Measurements from ENCODE around the gene SBF2. TPM values are rescaled to one million over a fixed set of nuclear protein-coding genes. Genes with fewer than 3 reads are reported as not detected.
"Not testable (repeated sequence)": the region's sequence is repeated elsewhere in the genome, so short reads cannot be mapped to it uniquely, and the experiment has no call there.

SBF2 gene
- total and polyA plus RNA-seq, 4 donors: 50.3 to 74.2 (median 61.3) TPM

DNA sequence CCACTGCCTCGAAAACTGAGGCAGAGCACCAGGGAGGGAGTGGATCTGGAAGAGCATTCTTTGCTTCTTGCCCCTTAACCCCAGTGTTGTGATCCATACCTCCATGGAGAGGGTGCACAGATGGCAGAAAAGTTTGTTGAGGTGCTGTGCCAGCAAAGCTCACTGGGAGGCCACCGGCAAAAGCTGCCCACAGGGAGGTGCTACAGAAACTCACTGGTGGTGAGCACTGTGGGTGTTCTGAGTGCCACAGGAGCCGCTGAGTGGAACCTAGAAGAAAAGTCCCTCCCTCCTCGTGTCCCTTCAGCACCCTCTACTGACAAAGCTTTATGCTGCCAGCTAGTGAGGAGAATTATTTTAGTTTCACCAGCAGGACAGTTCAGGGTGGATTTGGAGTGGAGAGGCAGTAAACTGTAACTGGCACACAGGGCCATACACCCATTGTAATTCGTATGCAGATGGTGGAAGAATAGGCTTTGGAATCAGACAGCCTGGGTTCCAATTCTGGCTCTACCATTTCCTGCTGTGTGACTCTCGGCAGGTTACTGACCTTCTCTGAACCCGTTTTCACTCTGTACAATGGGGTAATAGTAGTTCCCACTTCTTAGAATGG lies 545.6 kb downstream of the SBF2 start:
- H3K27ac ChIP-seq (ENCODE audit: low read depth, low read length): peak overlapping the region; percentile 33
- peak in 3 of 6 donors; percentile 26 to 72 (median 58) for DNase-seq (ENCODE audit: low read depth in 4 of 6, low spot score in 6 of 6)
- H3K4me1 ChIP-seq (ENCODE audit: control insufficient read depth, insufficient read depth, low read length): peaks cover 9% of the 10 kb centered on the region
- WGBS (ENCODE audit: insufficient coverage): 52% methylated on average over 3 of the region's 7 CpGs
- peaks cover 3% of the 10 kb centered on the region for H3K36me3 ChIP-seq (ENCODE audit: control insufficient read depth, insufficient read depth, low read length)
- H3K9me3 ChIP-seq (ENCODE audit: control insufficient read depth, insufficient read depth, low read length): no peaks in the 10 kb centered on the region
- no peak overlapping the region for H3K4me3 ChIP-seq (ENCODE audit: low read depth, low read length)
- no peaks in the 10 kb centered on the region for H3K27me3 ChIP-seq (ENCODE audit: control insufficient read depth, insufficient read depth, low read length)

DNA sequence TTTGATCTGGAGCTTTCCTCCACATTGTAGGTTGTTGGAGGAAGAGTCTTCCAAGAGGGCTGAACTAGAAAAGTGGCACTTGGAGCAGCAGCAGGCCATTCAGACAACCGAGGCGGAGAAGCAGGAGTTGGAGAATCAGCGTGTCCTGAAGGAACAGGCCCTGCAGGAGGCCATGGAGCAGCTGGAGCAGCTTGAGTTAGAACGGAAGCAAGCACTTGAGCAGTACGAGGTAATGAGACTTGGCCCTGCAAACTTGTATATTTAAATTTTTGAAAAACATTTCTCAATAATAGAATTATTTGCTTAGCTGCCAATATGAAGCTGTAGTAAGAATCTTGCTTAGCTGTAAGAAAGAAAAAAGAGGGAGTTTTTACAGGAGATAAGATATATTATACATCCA lies 546.2 kb downstream of the SBF2 start:
- Histone ChIP-seq H3K4me1 (ENCODE audit: control insufficient read depth, insufficient read depth, low read length) (peaks cover 9% of the 10 kb centered on the region), H3K36me3 (ENCODE audit: control insufficient read depth, insufficient read depth, low read length) (peaks cover 3% of the 10 kb centered on the region), H3K27ac (ENCODE audit: low read depth, low read length) (no peak overlapping the region), H3K27me3 (ENCODE audit: control insufficient read depth, insufficient read depth, low read length) (no peaks in the 10 kb centered on the region), H3K4me3 (ENCODE audit: low read depth, low read length) (no peak overlapping the region), H3K9me3 (ENCODE audit: control insufficient read depth, insufficient read depth, low read length) (no peaks in the 10 kb centered on the region)
- 51% methylated on average over 3 of the region's 5 CpGs for WGBS (ENCODE audit: insufficient coverage)
- no peak for DNase-seq (ENCODE audit: low read depth in 4 of 6, low spot score in 6 of 6)

DNA sequence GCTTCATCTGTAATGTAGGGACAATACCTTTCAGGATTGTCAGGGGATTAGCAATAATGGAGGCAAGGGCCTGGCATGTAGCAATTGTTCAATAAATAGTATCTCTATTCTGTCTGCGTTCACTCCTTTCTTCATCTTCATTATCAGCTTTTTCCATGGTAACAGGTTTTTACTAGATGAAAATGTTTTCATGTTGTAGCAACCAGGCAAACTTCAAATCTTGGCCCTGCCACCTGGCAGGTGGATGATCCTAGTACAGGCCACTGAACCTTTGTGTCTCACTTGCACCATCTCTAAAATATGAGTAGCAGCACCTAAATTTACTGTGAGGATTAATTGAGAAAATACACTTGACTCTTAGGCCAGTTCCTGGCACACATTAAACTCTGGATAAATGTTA lies 546.8 kb downstream of the SBF2 start:
- H3K27ac ChIP-seq (ENCODE audit: low read depth, low read length): no peak overlapping the region
- H3K36me3 ChIP-seq (ENCODE audit: control insufficient read depth, insufficient read depth, low read length): peaks cover 6% of the 10 kb centered on the region
- no peak overlapping the region for H3K4me3 ChIP-seq (ENCODE audit: low read depth, low read length)
- no peak for DNase-seq (ENCODE audit: low read depth in 4 of 6, low spot score in 6 of 6)
- H3K9me3 ChIP-seq (ENCODE audit: control insufficient read depth, insufficient read depth, low read length): no peaks in the 10 kb centered on the region
- no peaks in the 10 kb centered on the region for H3K27me3 ChIP-seq (ENCODE audit: control insufficient read depth, insufficient read depth, low read length)
- WGBS (ENCODE audit: insufficient coverage): no CpG with 5 or more reads among the region's 1 CpG
- peaks cover 9% of the 10 kb centered on the region for H3K4me1 ChIP-seq (ENCODE audit: control insufficient read depth, insufficient read depth, low read length)

DNA sequence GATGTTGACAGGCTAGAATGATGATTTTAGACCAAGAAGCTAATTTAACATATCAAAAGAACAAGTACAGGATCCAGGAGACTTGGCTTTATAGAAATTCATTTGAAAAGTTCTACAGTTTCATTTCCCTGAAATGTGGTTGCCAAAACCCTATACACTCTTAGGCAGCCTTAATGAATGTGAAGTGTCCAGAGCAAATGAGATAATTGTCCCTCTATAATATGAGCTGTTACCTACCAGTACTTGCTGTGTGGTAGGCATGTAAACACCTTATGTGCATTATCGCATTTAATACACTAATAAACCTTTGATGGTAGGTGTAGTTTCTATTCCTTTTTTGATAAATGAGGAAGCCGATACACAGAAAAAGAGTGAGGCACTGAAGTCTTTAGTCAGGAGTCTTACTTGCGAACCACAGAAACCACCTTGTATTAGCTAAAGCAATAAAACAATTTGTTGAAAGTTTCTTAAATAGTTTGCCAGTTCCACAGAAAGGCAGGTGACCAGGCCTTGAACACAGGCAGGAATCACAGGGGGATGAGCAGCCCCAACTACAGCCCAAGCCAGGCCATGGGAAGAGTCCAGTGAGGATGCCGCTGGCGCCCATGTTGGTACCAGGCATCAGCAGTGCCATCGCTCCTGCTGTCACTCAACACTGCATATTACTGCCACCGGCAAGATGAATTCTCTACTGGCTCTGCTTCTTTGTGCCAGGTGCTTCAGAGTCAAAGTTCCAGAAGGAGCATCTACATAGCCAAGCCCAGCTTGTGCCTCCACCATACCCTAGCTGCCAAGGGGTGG lies 548.4 kb downstream of the SBF2 start:
- DNase-seq (ENCODE audit: low read depth in 4 of 6, low spot score in 6 of 6): no peak
- H3K27ac ChIP-seq (ENCODE audit: low read depth, low read length): no peak overlapping the region
- no peaks in the 10 kb centered on the region for H3K27me3 ChIP-seq (ENCODE audit: control insufficient read depth, insufficient read depth, low read length)
- 86% methylated on average over 4 of the region's 7 CpGs for WGBS (ENCODE audit: insufficient coverage)
- peaks cover 9% of the 10 kb centered on the region for H3K4me1 ChIP-seq (ENCODE audit: control insufficient read depth, insufficient read depth, low read length)
- H3K36me3 ChIP-seq (ENCODE audit: control insufficient read depth, insufficient read depth, low read length): peaks cover 9% of the 10 kb centered on the region
- no peak overlapping the region for H3K4me3 ChIP-seq (ENCODE audit: low read depth, low read length)
- no peaks in the 10 kb centered on the region for H3K9me3 ChIP-seq (ENCODE audit: control insufficient read depth, insufficient read depth, low read length)

DNA sequence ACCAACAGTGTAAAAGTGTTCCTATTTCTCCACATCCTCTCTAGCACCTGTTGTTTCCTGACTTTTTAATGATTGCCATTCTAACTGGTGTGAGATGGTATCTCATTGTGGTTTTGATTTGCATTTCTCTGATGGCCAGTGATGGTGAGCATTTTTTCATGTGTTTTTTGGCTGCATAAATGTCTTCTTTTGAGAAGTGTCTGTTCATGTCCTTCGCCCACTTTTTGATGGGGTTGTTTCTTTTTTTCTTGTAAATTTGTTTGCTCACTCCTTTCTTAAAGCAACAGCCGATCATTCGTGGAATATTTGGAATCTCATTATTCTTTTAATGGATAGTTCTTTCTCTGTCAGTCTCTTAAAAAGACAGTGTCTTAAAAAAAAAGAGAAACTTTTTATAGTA lies 550.5 kb downstream of the SBF2 start:
- not testable (repeated sequence) for DNase-seq (ENCODE audit: low read depth in 4 of 6, low spot score in 6 of 6); H3K9me3 ChIP-seq (ENCODE audit: control insufficient read depth, insufficient read depth, low read length); H3K4me3 ChIP-seq (ENCODE audit: low read depth, low read length); H3K27ac ChIP-seq (ENCODE audit: low read depth, low read length); H3K27me3 ChIP-seq (ENCODE audit: control insufficient read depth, insufficient read depth, low read length)
- Histone ChIP-seq H3K36me3 (ENCODE audit: control insufficient read depth, insufficient read depth, low read length) (peaks cover 15% of the 10 kb centered on the region), H3K4me1 (ENCODE audit: control insufficient read depth, insufficient read depth, low read length) (peaks cover 11% of the 10 kb centered on the region)
- WGBS (ENCODE audit: insufficient coverage): no CpG with 5 or more reads among the region's 3 CpGs

DNA sequence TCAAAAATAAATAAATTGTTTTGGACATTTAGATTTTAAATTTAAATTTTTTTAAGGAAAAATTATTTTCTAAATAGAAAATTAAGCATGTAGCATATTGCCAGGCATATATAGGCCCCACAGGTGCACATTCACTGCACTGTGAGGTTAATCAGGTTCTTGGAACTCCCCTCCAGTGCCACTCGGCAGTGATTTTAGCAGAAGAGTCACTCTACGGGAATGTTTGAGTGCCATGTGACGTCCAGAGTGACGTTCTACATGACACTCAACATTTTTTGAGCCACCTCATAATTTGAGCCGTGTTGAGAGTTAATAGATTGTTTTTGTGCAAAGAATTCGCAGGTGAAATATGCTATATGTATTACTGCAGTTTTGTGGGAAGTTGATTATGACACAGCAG lies 552.8 kb downstream of the SBF2 start:
- Histone ChIP-seq H3K4me3 (ENCODE audit: low read depth, low read length) (no peak overlapping the region), H3K27ac (ENCODE audit: low read depth, low read length) (no peak overlapping the region), H3K4me1 (ENCODE audit: control insufficient read depth, insufficient read depth, low read length) (peaks cover 9% of the 10 kb centered on the region), H3K9me3 (ENCODE audit: control insufficient read depth, insufficient read depth, low read length) (peaks cover under 1% of the 10 kb centered on the region), H3K36me3 (ENCODE audit: control insufficient read depth, insufficient read depth, low read length) (peaks cover 21% of the 10 kb centered on the region), H3K27me3 (ENCODE audit: control insufficient read depth, insufficient read depth, low read length) (no peaks in the 10 kb centered on the region)
- 100% methylated on average over 1 of the region's 6 CpGs for WGBS (ENCODE audit: insufficient coverage)
- DNase-seq (ENCODE audit: low read depth in 4 of 6, low spot score in 6 of 6): no peak

DNA sequence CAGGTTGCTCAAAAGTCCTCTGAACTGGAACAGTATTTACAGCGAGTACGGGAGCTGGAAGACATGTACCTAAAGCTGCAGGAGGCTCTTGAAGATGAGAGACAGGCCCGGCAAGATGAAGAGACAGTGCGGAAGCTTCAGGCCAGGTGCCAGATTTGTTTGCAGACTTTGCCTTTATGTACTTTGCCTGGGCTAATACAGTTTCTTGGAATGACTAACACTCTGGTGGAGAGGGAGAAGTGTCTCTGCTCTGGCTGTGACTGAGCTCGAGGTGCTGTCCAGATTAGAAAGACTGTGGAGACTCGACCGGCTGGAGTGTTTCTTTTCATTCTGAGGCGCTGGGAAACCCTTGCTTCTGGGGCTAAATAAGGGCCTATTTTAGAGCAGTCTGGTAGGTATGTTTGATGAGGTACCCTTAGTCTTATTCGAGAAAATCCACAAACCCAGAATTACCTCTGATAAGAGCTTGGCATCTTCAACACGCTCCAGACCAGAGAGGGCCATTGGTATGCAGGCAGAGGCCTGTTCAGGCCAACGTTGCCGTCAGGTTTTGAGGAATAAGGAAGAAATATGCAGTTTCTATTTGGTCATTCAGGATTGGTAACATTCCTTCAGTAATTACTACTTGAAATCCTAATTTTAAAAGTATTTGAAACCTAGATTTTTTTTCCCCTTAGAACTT lies 553.7 kb downstream of the SBF2 start:
- Histone ChIP-seq H3K36me3 (ENCODE audit: control insufficient read depth, insufficient read depth, low read length) (peaks cover 21% of the 10 kb centered on the region), H3K27ac (ENCODE audit: low read depth, low read length) (peak overlapping the region; percentile 17), H3K4me3 (ENCODE audit: low read depth, low read length) (no peak overlapping the region), H3K27me3 (ENCODE audit: control insufficient read depth, insufficient read depth, low read length) (no peaks in the 10 kb centered on the region), H3K9me3 (ENCODE audit: control insufficient read depth, insufficient read depth, low read length) (peaks cover 2% of the 10 kb centered on the region), H3K4me1 (ENCODE audit: control insufficient read depth, insufficient read depth, low read length) (peaks cover 4% of the 10 kb centered on the region)
- DNase-seq (ENCODE audit: low read depth in 4 of 6, low spot score in 6 of 6): no peak
- 91% methylated on average over 8 of the region's 12 CpGs for WGBS (ENCODE audit: insufficient coverage)

DNA sequence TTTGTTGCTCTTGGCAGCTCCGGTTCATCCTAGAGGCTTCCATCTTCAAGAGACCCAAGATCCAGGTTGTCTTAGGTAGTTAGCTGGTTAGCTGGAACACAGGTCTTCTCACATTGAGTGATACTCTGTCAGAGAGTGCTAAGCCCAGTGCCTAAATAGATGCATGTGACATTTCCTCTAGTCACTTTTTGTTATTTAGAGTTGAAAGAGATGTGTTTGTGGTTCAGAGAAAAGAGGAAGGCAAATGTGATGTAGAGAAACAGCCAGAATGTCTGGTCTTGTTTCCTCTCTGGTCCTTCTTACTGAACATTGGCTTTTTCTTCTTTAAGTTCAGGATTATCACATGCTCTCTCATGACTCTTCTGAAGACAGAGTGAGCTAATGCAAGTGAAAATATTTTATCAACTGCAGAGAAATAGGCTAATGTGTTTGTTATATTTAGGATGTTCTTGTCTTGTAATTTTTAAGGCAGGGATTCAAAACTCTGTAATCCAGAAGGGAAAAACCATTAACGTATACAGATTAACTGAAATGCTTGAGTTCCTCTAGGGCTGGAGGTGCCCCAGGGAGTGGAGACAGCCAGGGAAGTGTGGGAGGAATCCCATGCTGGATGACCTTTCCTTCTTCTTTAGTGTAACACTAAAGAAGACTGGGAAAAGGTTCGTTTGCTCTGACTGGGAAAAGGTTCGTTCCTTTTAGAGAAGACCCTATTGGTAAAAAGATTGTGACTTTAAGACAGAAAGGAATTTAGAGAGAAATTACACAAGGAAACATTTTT lies 554.7 kb downstream of the SBF2 start:
- peak overlapping the region; percentile 47 for H3K27ac ChIP-seq (ENCODE audit: low read depth, low read length)
- DNase-seq (ENCODE audit: low read depth in 4 of 6, low spot score in 6 of 6): no peak
- H3K9me3 ChIP-seq (ENCODE audit: control insufficient read depth, insufficient read depth, low read length): peaks cover 2% of the 10 kb centered on the region
- 90% methylated on average over 3 of the region's 4 CpGs for WGBS (ENCODE audit: insufficient coverage)
- H3K27me3 ChIP-seq (ENCODE audit: control insufficient read depth, insufficient read depth, low read length): no peaks in the 10 kb centered on the region
- peaks cover 4% of the 10 kb centered on the region for H3K4me1 ChIP-seq (ENCODE audit: control insufficient read depth, insufficient read depth, low read length)
- no peak overlapping the region for H3K4me3 ChIP-seq (ENCODE audit: low read depth, low read length)
- peaks cover 21% of the 10 kb centered on the region for H3K36me3 ChIP-seq (ENCODE audit: control insufficient read depth, insufficient read depth, low read length)

DNA sequence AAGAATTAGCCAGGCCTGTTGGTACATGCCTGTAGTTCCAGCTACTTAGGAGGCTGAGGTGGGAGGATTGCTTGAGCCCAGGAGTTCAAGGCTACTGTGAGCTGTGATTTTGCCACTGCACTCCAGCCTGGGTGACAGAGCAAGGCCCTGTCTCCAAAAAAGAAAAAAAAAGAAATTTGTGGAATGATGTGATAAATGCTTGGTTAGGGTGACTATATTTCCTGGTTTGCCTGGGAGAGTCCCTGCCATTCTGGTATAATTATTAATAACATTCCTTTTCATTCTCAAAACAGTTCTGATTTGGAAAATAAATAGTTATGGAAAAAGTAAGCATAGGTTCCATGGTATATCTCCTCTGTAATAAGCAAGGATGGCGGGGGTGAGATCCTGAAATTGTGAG lies 555.3 kb downstream of the SBF2 start:
- DNase-seq (ENCODE audit: low read depth in 4 of 6, low spot score in 6 of 6): no peak
- WGBS (ENCODE audit: insufficient coverage): 100% methylated on average over 1 of the region's 1 CpG
- Histone ChIP-seq H3K4me3 (ENCODE audit: low read depth, low read length) (no peak overlapping the region), H3K9me3 (ENCODE audit: control insufficient read depth, insufficient read depth, low read length) (peaks cover 2% of the 10 kb centered on the region), H3K4me1 (ENCODE audit: control insufficient read depth, insufficient read depth, low read length) (peaks cover 4% of the 10 kb centered on the region), H3K27me3 (ENCODE audit: control insufficient read depth, insufficient read depth, low read length) (no peaks in the 10 kb centered on the region), H3K27ac (ENCODE audit: low read depth, low read length) (peak overlapping the region; percentile 47), H3K36me3 (ENCODE audit: control insufficient read depth, insufficient read depth, low read length) (peaks cover 21% of the 10 kb centered on the region)

Data from spinal cord (tissue), 10 donors.